HG02938 (cell line): Measurements from ENCODE around the gene PSTPIP2.
"Not testable (repeated sequence)": the region's sequence is repeated elsewhere in the genome, so short reads cannot be mapped to it uniquely, and the experiment has no call there.

Experiments used
- ATAC-seq: cut with Tn5 transposase; IDR thresholded peaks from one replicate; pipeline ENCODE4 v1.9.1; 2021; ENCODE audit warnings: mild to moderate bottlenecking, moderate library complexity; ENCODE audit not compliant: unreplicated experiment

The PSTPIP2 gene

GRCh38 chr18:45993438-45993837, 78.6 kb downstream of the PSTPIP2 start:
- no peak for ATAC-seq

- not testable (repeated sequence) for ATAC-seq
Observed at GRCh38 chr18:45992527-45992926, 79.5 kb downstream of the PSTPIP2 start.

DNA sequence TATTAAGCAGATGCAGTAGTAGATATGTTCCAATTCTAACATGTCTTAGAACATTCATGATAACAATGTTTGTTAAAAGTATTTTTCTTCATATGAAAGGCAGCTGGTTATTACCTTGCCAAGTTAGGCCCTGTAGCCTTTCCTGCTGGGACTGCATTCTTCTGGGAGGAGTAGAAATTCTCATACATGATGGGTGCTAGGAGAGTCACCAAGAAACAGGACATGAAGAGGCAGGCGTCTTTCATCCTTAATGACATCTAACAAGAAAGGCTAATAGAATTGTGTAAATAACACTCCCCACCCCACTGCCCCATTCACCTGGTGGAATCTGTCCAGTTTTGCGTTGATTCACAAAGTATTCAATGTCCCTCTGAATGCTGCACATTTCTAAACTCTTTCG, 80.3 kb downstream of the PSTPIP2 start:
- ATAC-seq = no peak

DNA sequence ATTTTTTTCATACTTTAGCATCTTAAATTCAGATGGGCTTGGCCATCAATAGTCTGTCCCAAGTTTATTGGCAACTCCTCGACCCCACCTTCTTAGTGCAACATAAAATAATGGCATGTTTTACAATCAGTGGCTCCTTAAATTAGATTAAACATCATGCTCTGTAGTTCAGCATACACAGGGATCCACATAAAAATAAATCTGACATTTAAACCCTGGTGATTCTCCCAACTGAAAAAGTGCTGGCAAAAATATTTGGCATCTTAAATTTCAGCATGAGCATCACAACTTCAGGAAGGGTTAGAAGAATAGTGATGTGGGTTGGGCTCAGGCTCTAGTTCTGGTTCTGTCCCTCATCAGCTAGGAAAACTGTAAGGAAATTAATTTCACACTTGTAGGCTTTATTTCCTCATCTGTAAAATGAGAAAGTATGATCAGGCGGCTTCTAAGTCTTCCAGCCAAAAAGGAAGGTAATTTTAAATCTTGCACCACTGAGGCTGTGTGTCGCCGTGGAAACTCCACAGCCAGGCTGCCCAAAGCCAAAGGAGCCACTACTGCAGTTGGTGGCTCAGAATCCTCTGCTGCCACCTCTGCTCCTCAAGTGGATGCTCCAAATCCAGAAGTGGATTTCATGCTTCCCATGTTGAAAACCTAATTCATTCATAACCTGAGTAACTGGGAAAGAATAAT, 87.4 kb downstream of the PSTPIP2 start:
- no peak for ATAC-seq

GRCh38 chr18:45981821-45982220, 90.2 kb downstream of the PSTPIP2 start:
- no peak for ATAC-seq

GRCh38 chr18:45980229-45980628, 91.8 kb downstream of the PSTPIP2 start:
- no peak for ATAC-seq

- ATAC-seq = no peak
Observed at GRCh38 chr18:45978084-45978483, 94.0 kb downstream of the PSTPIP2 start.

DNA sequence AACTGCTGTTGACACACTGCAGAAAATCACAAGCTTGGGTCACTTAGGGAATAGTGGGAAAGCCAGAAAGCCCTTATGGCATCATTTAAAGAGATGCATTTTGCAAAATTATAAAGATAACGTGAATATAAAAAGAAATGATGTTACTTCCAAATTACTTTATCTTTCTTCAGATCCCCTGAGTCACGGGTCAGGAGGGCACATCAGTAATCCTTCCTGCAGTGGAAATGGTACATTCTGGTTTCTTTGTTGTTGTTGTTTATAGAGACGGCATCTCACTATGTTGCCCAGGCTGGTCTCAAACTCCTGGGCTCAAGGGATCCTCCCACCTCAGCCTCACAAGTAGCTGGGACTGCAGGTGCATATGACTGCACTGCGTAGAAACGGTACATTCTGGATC, 95.1 kb downstream of the PSTPIP2 start:
- no peak for ATAC-seq

DNA sequence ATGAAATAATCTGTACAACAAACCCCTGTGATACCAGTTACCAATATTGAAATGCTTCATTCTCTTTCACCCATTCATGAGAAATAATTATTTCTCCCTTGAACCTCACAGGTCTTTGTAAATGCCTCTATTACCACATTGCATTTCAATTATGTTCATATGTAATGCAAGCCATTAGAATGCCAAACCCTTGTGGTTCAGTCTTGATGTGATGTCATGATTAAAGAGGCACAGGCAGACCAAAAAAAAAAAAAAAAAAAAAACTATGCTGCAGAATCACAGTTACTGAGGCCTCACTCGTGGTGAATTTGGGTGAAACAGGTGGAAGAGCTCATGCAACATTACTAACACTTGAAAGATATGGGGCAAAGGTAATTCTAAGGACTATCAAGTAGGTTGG, 95.5 kb downstream of the PSTPIP2 start:
- ATAC-seq = no peak

DNA sequence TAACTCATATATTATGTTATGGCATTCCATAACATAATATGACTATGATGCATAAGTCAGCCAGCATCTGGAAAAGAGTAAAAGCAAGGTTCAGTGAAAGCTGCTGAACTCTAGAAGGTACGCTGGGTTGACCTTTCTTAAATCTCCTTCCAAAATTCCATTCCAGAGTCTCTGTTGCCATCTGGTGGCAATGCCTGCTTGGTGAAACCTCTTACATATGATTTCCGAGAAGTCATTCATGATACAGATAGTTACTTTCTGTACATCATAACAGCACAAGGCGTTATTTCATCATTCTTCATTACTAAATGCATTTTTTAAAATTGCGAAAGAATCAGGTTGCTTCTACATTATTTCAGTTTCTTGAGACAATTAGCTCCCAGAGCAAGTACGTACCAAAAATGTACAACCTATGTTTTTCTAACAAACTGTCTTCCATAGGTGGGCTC, 97.9 kb downstream of the PSTPIP2 start:
- peak; percentile 56 for ATAC-seq

DNA sequence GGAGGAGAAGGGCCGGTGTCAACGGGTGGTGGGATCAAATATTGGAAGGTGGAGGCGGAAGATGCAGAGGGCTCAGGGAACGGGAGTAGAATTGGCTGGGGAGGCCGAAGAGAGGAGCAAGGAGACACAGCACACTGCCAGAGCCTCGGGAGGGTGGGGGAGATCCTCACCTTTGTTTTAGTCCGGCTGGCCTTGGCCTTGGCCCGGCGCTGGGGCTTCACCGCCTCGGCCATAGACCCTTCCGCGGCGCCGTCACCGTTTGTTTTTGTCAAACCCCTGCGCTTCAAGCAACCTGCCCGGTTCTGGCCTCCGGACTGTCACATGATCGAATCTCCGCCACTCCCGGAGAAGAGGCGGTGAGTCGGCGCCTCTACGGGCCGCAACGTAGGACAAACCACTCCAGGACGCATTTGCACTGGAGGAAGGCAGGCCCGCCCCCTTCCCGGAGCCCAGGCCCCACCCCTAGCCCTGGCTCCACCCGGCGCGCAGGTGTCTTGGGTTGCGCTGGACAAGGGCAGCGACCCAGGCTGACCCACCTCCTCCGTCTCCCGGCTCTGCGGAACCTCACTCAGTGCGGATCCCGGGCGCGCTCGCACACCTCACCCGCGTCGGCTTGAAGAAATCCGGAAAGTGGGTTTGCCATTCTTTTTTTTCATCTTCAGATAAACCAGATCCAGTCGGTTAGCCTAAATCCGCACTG, 104.9 kb downstream of the PSTPIP2 start, which contains the start of gene EPG5:
Gene EPG5 (minus strand): TSS at position 323 of the 700 bp plus-strand sequence. CDS start 90 bp downstream, at position 233.
- peak; percentile 97 for ATAC-seq

DNA sequence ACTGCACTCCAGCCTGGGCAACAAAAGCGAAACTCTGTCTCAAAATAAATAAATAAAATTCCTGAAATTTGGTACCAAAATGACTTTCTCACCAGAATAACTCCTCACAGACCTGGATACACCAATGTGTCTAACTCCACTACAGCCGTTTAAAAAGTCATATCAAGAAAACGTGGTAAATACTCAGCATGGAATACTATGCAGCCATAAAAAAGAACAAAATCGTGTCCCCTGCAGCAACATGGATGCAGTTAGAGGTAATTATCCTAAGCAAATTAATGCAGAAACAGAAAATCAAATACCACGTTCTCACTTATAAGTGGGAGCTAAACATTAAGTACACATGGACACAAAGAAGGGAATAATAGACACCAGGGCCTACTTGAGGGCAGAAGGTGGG, 107.1 kb downstream of the PSTPIP2 start:
- not testable (repeated sequence) for ATAC-seq

DNA sequence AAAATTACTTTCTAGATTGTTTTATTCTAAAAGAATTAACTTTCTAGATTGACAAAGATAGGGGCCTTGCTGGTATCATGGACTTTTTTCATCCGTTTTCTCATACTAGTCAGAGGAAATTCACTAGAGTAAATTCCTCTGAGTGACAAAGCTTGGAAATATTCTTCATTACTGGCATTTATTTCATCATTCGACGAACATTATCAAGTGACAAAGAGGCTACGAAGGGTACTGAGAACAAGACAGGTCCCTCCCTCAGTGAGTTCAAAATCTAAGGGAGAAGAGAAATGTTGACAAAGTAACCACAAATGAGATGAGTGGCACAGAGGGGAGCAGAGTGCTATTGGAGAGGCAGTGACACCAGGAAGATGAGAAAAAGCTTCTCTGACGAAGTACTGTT, 109.2 kb downstream of the PSTPIP2 start:
- no peak for ATAC-seq

GRCh38 chr18:45962461-45962860, 109.6 kb downstream of the PSTPIP2 start:
- no peak for ATAC-seq

- ATAC-seq = not testable (repeated sequence)
Observed at GRCh38 chr18:45959484-45959883, 112.6 kb downstream of the PSTPIP2 start.

DNA sequence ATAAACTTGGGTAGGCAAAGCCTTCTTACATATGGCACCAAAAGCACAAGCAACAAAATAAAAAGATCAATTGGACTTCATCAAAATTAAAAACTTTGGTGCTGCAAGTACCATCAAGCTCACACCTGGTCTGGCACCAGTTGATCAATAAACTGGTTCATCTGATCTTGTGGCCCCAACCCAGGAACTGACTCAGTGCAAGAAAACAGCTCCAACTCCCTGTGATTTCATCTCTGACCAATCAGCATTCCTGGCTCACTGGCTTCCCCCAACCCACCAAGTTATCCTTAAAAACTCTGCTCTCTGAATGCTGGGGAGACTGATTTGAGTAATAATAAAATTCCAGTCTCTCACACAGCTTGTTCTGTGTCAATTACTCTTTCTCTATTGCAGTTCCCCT, 113.3 kb downstream of the PSTPIP2 start:
- no peak for ATAC-seq

GRCh38 chr18:45958027-45958426, 114.0 kb downstream of the PSTPIP2 start:
- ATAC-seq = no peak

GRCh38 chr18:45957100-45957499, 115.0 kb downstream of the PSTPIP2 start:
- no peak for ATAC-seq

GRCh38 chr18:45954070-45954934, 117.8 kb downstream of the PSTPIP2 start:
- no peak for ATAC-seq

DNA sequence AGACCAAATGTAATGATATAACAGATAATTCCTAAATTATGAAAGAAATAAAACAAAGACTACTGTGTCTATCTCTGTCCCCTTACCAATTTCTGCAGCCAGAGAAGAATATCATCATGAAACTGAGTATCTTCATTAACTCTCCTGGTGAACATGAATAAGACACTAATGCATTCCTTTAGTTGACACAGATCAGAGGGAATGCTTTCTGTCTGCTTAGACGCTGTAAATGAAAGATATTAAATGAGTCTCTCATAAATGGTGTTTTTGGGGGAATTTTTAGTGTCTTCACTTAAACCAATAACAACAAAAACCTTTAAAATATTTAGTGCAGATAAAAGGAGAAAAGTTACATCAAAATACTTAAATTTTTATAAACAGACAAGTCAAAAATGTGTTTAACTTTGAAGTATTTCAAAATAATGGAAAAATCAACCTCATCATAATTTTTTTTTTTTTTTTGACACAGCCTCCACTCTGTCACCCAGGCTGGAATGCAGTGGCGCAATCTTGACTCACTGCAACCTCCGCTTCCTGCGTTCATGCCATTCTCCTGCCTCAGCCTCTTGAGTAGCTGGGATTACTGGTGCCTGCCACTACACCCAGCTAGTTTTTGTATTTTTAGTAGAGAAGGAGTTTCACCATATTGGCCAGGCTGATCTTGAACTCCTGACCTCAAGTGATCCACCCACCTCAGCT, 120.9 kb downstream of the PSTPIP2 start:
- ATAC-seq = no peak

GRCh38 chr18:45945669-45946068, 126.4 kb downstream of the PSTPIP2 start:
- ATAC-seq = no peak
